ENCODE results near the gene ZNF576.

The ZNF576 gene

GRCh38 chr19:43638214-43638994 lies 42.0 kb downstream of the ZNF576 start:
- H3K4me3 ChIP-seq (ENCODE audit: low read length in 2 of 2), result peak overlapping the region; percentile 86 to 99
- H3K4me2 ChIP-seq (ENCODE audit: insufficient read depth, low read length, poor library complexity, severe bottlenecking), result peak overlapping the region; percentile 60
- no peak overlapping the region for H3K23ac ChIP-seq (ENCODE audit: low read depth, low read length, poor library complexity)
- peaks cover 9% of the 10 kb centered on the region for H3K79me1 ChIP-seq (ENCODE audit: low read depth, low read length)
- H3K4me1 ChIP-seq (ENCODE audit: control insufficient read depth in 2 of 2, insufficient read depth in 1 of 2, low read depth in 1 of 2, low read length in 2 of 2), result peaks cover 32 to 46% of the 10 kb centered on the region in 2 donors
- no peak overlapping the region for H2BK120ac ChIP-seq (ENCODE audit: low read depth, low read length)
- DNase-seq (ENCODE audit: low spot score), result no peak
- no CpG with 5 or more reads among the region's 13 CpGs for WGBS, 2 donors (ENCODE audit: extremely low coverage in 2 of 2, insufficient read length in 2 of 2, insufficient replicate concordance in 1 of 2)
- peaks cover 0 to 9% (median 2%) of the 10 kb centered on the region in 3 experiments for H3K27me3 ChIP-seq (ENCODE audit: control insufficient read depth in 3 of 3, insufficient read depth in 3 of 3, low read depth in 1 of 3, low read length in 3 of 3)
- H3K4ac ChIP-seq (ENCODE audit: low read length), result no peak overlapping the region
- H3K9ac ChIP-seq (ENCODE audit: low read depth, low read length, poor library complexity), result peak overlapping the region; percentile 89
- peaks cover 0 to 17% of the 10 kb centered on the region in 2 donors for H3K36me3 ChIP-seq (replicated peaks in 1 of 2; ENCODE audit: control insufficient read depth in 2 of 2, insufficient read depth in 2 of 2, low read length in 2 of 2)
- H2BK15ac ChIP-seq (ENCODE audit: low read length), result no peak overlapping the region
- H2AFZ ChIP-seq (ENCODE audit: low read length), result no peak overlapping the region
- H3K9me3 ChIP-seq (replicated peaks in 1 of 2; ENCODE audit: control insufficient read depth in 2 of 2, insufficient read depth in 1 of 2, low read depth in 1 of 2, low read length in 2 of 2), result no peaks in the 10 kb centered on the region
- no peak overlapping the region for H3K27ac ChIP-seq (replicated peaks; ENCODE audit: low read length)
- peak overlapping the region; percentile 6 for H3K18ac ChIP-seq (ENCODE audit: low read length)
- no peak overlapping the region for H3K14ac ChIP-seq (ENCODE audit: low read length)
- H4K91ac ChIP-seq (ENCODE audit: low read depth, low read length, poor library complexity), result no peak overlapping the region
- peak overlapping the region; percentile 15 for H2BK5ac ChIP-seq (ENCODE audit: low read length)
- H2BK12ac ChIP-seq (ENCODE audit: low read length), result no peak overlapping the region
- no peak overlapping the region for H4K8ac ChIP-seq (ENCODE audit: low read depth, low read length)
- no peak overlapping the region for H2AK5ac ChIP-seq (ENCODE audit: low read depth, low read length)

GRCh38 chr19:43638995-43639518 lies 42.7 kb downstream of the ZNF576 start:
- Histone ChIP-seq H3K27ac (replicated peaks; ENCODE audit: low read length) (no peak overlapping the region), H3K4ac (ENCODE audit: low read length) (no peak overlapping the region), H2BK15ac (ENCODE audit: low read length) (no peak overlapping the region), H4K8ac (ENCODE audit: low read depth, low read length) (no peak overlapping the region), H2BK120ac (ENCODE audit: low read depth, low read length) (no peak overlapping the region), H2AFZ (ENCODE audit: low read length) (peak overlapping the region; percentile 76), H3K23ac (ENCODE audit: low read depth, low read length, poor library complexity) (no peak overlapping the region), H3K4me1 (ENCODE audit: control insufficient read depth in 2 of 2, insufficient read depth in 1 of 2, low read depth in 1 of 2, low read length in 2 of 2) (peaks cover 32 to 43% of the 10 kb centered on the region in 2 donors), H2AK5ac (ENCODE audit: low read depth, low read length) (peak overlapping the region; percentile 15), H3K4me3 (ENCODE audit: low read length in 2 of 2) (peak overlapping the region; percentile 86 to 99), H2BK12ac (ENCODE audit: low read length) (no peak overlapping the region), H3K36me3 (replicated peaks in 1 of 2; ENCODE audit: control insufficient read depth in 2 of 2, insufficient read depth in 2 of 2, low read length in 2 of 2) (peaks cover 0 to 15% of the 10 kb centered on the region in 2 donors), H3K14ac (ENCODE audit: low read length) (peak overlapping the region; percentile 5), H2BK5ac (ENCODE audit: low read length) (no peak overlapping the region), H4K91ac (ENCODE audit: low read depth, low read length, poor library complexity) (no peak overlapping the region), H3K4me2 (ENCODE audit: insufficient read depth, low read length, poor library complexity, severe bottlenecking) (peak overlapping the region; percentile 60), H3K9me3 (replicated peaks in 1 of 2; ENCODE audit: control insufficient read depth in 2 of 2, insufficient read depth in 1 of 2, low read depth in 1 of 2, low read length in 2 of 2) (no peaks in the 10 kb centered on the region), H3K27me3 (ENCODE audit: control insufficient read depth in 3 of 3, insufficient read depth in 3 of 3, low read depth in 1 of 3, low read length in 3 of 3) (peaks cover 0 to 9% (median 2%) of the 10 kb centered on the region in 3 experiments), H3K9ac (ENCODE audit: low read depth, low read length, poor library complexity) (peak overlapping the region; percentile 89), H3K18ac (ENCODE audit: low read length) (peak overlapping the region; percentile 31), H3K79me1 (ENCODE audit: low read depth, low read length) (peaks cover 9% of the 10 kb centered on the region)
- no CpG with 5 or more reads among the region's 18 CpGs for WGBS, 2 donors (ENCODE audit: extremely low coverage in 2 of 2, insufficient read length in 2 of 2, insufficient replicate concordance in 1 of 2)
- no peak for DNase-seq (ENCODE audit: low spot score)

GRCh38 chr19:43639519-43640423 lies 43.4 kb downstream of the ZNF576 start, which contains the start of gene CADM4:
TSS of gene CADM4 (minus strand) at chr19:43639850. CDS start at chr19:43639790, 60 bp downstream.
- Histone ChIP-seq H2AFZ (ENCODE audit: low read length) (peak within 1 kb of the TSS; percentile 88), H3K79me1 (ENCODE audit: low read depth, low read length) (peaks cover 9% of the 10 kb centered on the region), H3K4me1 (ENCODE audit: control insufficient read depth in 2 of 2, insufficient read depth in 1 of 2, low read depth in 1 of 2, low read length in 2 of 2) (peaks cover 28 to 37% of the 10 kb centered on the region in 2 donors), H4K91ac (ENCODE audit: low read depth, low read length, poor library complexity) (no peak within 1 kb of the TSS), H2BK120ac (ENCODE audit: low read depth, low read length) (peak within 1 kb of the TSS; percentile 98), H3K36me3 (replicated peaks in 1 of 2; ENCODE audit: control insufficient read depth in 2 of 2, insufficient read depth in 2 of 2, low read length in 2 of 2) (peaks cover 0 to 13% of the 10 kb centered on the region in 2 donors), H3K23ac (ENCODE audit: low read depth, low read length, poor library complexity) (peak within 1 kb of the TSS; percentile 96), H3K27me3 (ENCODE audit: control insufficient read depth in 3 of 3, insufficient read depth in 3 of 3, low read depth in 1 of 3, low read length in 3 of 3) (peaks cover 0 to 9% (median 2%) of the 10 kb centered on the region in 3 experiments), H2BK5ac (ENCODE audit: low read length) (peak within 1 kb of the TSS; percentile 78), H3K9ac (ENCODE audit: low read depth, low read length, poor library complexity) (peak within 1 kb of the TSS; percentile 92), H3K4me3 (ENCODE audit: low read length in 2 of 2) (peak within 1 kb of the TSS; percentile 89 to 99), H2BK15ac (ENCODE audit: low read length) (peak within 1 kb of the TSS; percentile 96), H3K4me2 (ENCODE audit: insufficient read depth, low read length, poor library complexity, severe bottlenecking) (peak within 1 kb of the TSS; percentile 95), H3K27ac (replicated peaks; ENCODE audit: low read length) (no peak within 1 kb of the TSS), H4K8ac (ENCODE audit: low read depth, low read length) (peak within 1 kb of the TSS; percentile 25), H3K14ac (ENCODE audit: low read length) (peak within 1 kb of the TSS; percentile 96), H2BK12ac (ENCODE audit: low read length) (peak within 1 kb of the TSS; percentile 63), H3K18ac (ENCODE audit: low read length) (peak within 1 kb of the TSS; percentile 99), H3K4ac (ENCODE audit: low read length) (peak within 1 kb of the TSS; percentile 80), H3K9me3 (replicated peaks in 1 of 2; ENCODE audit: control insufficient read depth in 2 of 2, insufficient read depth in 1 of 2, low read depth in 1 of 2, low read length in 2 of 2) (no peaks in the 10 kb centered on the region), H2AK5ac (ENCODE audit: low read depth, low read length) (peak within 1 kb of the TSS; percentile 99)
- WGBS, 2 donors (ENCODE audit: extremely low coverage in 2 of 2, insufficient read length in 2 of 2, insufficient replicate concordance in 1 of 2), result no CpG with 5 or more reads among the region's 110 CpGs
- DNase-seq (ENCODE audit: low spot score), result peak; percentile 41
